DOHH2 (cell line): Measurements from ENCODE around the gene PLXNA2.

Experiments
- H3F3A ChIP-seq: fragments of 200-600 bp; sonication (generic), shearing (Covaris generic); 2 replicates; pipeline ENCODE4 v1.6.0; 2016; ENCODE audit warnings: antibody characterized with exemption, mild to moderate bottlenecking; ENCODE audit not compliant: control insufficient read depth, insufficient read depth
- H3K27ac ChIP-seq: fragments of 200-600 bp; sonication (generic); 2 replicates; pipeline ENCODE4 v1.5.1; 2014; ENCODE audit warnings: low read depth, mild to moderate bottlenecking, low read length, moderate library complexity
- H3K27me3 ChIP-seq: fragments of 200-600 bp; sonication (generic); 2 replicates; pipeline ENCODE4 v1.6.1; 2014; ENCODE audit warnings: mild to moderate bottlenecking, low read length, mixed read lengths; ENCODE audit not compliant: control insufficient read depth
- H3K36me3 ChIP-seq: fragments of 200-600 bp; sonication (generic); 2 replicates; pipeline ENCODE4 v1.6.1; 2014; ENCODE audit warnings: mild to moderate bottlenecking, low read length, moderate library complexity, mixed read lengths; ENCODE audit not compliant: control insufficient read depth
- H3K4me1 ChIP-seq: fragments of 200-600 bp; sonication (generic); 2 replicates; pipeline ENCODE4 v1.6.1; 2014; ENCODE audit warnings: mild to moderate bottlenecking, low read length, mixed read lengths; ENCODE audit not compliant: control insufficient read depth
- H3K4me2 ChIP-seq: fragments of 200-600 bp; sonication (generic); 2 replicates; pipeline ENCODE4 v1.6.0; 2014; ENCODE audit warnings: mild to moderate bottlenecking, low read length, moderate library complexity
- H3K4me3 ChIP-seq: fragments of 200-600 bp; sonication (generic); 2 replicates; pipeline ENCODE4 v1.5.1; 2014; ENCODE audit warnings: mild to moderate bottlenecking, low read length, mixed read lengths
- H3K79me2 ChIP-seq: fragments of 200-600 bp; sonication (generic); 2 replicates; pipeline ENCODE4 v1.6.1; 2014; ENCODE audit warnings: mild to moderate bottlenecking, low read length, mixed read lengths; ENCODE audit not compliant: control insufficient read depth
- H3K9me2 ChIP-seq: fragments of 200-600 bp; sonication (generic); replicated peaks from 2 replicates; pipeline ENCODE4 v1.6.1; 2014; ENCODE audit warnings: mild to moderate bottlenecking, low read length, mixed read lengths; ENCODE audit not compliant: control insufficient read depth
- H3K9me3 ChIP-seq: fragments of 200-600 bp; sonication (generic); 2 replicates; pipeline ENCODE4 v1.6.1; 2014; ENCODE audit warnings: antibody characterized with exemption, low read length, mixed read lengths; ENCODE audit not compliant: control insufficient read depth, insufficient read depth
- H4K20me1 ChIP-seq: fragments of 200-600 bp; sonication (generic); 2 replicates; pipeline ENCODE4 v1.6.0; 2014; ENCODE audit warnings: low read depth, mild to moderate bottlenecking, antibody characterized with exemption, low read length, moderate library complexity; ENCODE audit not compliant: control insufficient read depth, insufficient read depth
- EZH2phosphoT487 ChIP-seq: fragments of 200-600 bp; sonication (generic); IDR thresholded peaks from 2 replicates; pipeline ENCODE4 v1.6.1; 2017; ENCODE audit warnings: borderline replicate concordance, mild to moderate bottlenecking, antibody characterized with exemption, low read length, moderate library complexity, mixed read lengths
- TF ChIP-seq, protein P1 (sequence below): fragments of 200-600 bp; sonication (generic); IDR thresholded peaks from one replicate; pipeline ENCODE4 v1.5.1; 2014; ENCODE audit warnings: antibody characterized with exemption, mild to moderate bottlenecking, low read depth, low read length; ENCODE audit not compliant: poor library complexity, severe bottlenecking

The PLXNA2 gene

DNA sequence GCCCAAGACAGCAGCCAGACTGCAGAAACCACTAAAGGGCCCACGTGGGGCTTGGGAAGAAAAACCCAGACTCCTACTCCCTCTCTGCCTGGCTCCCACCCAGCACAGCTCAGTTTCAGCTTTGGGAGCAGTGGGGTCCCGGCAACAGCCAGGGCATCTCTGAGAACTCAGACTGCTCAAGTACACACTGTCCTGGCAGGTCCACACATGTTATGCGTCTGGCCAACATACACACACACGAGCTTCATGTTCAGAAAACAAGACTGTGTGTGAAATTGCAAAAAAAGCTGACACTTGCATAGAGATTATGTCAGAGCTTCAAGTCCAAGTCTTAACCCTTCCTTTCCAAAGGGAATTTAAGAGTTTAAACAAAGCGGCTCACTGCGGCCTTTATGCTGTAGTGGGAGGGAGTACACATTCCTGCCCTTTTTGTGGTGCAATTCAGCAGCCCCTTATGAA is 196.7 kb downstream of the PLXNA2 start:
- Histone ChIP-seq H3K27ac (no peak overlapping the region), H3K9me3 (no peaks in the 10 kb centered on the region), H4K20me1 (no peaks in the 10 kb centered on the region), H3K9me2 (no peaks in the 10 kb centered on the region), H3K4me2 (no peak overlapping the region), H3K4me1 (no peaks in the 10 kb centered on the region), H3K36me3 (no peaks in the 10 kb centered on the region), H3K79me2 (no peaks in the 10 kb centered on the region), H3K27me3 (no peaks in the 10 kb centered on the region), H3F3A (no peaks in the 10 kb centered on the region), H3K4me3 (no peak overlapping the region)
- no peak for TF ChIP-seq EZH2phosphoT487
- TF ChIP-seq, protein P1, sequence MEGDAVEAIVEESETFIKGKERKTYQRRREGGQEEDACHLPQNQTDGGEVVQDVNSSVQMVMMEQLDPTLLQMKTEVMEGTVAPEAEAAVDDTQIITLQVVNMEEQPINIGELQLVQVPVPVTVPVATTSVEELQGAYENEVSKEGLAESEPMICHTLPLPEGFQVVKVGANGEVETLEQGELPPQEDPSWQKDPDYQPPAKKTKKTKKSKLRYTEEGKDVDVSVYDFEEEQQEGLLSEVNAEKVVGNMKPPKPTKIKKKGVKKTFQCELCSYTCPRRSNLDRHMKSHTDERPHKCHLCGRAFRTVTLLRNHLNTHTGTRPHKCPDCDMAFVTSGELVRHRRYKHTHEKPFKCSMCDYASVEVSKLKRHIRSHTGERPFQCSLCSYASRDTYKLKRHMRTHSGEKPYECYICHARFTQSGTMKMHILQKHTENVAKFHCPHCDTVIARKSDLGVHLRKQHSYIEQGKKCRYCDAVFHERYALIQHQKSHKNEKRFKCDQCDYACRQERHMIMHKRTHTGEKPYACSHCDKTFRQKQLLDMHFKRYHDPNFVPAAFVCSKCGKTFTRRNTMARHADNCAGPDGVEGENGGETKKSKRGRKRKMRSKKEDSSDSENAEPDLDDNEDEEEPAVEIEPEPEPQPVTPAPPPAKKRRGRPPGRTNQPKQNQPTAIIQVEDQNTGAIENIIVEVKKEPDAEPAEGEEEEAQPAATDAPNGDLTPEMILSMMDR = no peak

DNA sequence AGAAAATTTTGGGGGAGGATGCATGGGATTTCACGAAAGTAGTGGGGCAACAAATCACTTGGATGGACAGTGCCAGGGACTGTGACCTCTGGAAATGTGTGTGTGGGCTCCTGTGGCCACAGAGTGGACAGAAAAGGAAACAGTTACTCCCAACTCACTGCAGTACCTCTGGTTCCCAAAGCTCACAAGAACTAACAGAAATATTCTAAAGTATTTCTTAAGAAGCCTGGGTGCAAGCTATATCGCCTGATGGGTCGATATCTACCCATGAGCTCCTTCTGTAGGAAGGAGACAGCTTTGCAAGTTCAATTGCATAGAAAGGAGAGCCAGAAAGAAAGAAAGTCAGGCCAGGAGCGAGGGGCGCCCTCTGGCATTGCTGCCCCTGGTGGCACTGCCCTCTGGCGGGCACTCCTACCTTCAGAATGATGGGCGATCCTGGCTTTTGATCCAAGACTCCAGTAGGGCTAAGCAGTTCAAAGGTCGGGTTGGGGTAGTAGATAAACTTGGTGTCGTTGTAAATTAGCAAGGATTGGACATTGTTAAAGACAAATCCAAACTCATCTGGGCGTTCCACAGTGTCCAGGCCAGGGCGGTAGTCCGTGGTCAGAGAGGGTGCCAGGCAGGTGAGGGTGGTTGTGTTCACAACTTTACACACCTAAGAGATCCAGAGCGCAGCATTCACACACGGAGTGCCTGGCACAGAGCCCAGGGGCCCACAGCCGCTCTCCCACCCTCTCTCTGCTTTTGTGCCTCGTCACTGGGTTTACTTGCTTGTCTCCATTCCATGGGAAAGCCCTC is 198.5 kb downstream of the PLXNA2 start:
- H3F3A ChIP-seq = no peaks in the 10 kb centered on the region
- no peak overlapping the region for H3K4me2 ChIP-seq
- H3K4me1 ChIP-seq = no peaks in the 10 kb centered on the region
- H3K4me3 ChIP-seq = no peak overlapping the region
- TF ChIP-seq, protein P1 = no peak
- H3K27ac ChIP-seq = no peak overlapping the region
- H3K9me3 ChIP-seq = no peaks in the 10 kb centered on the region
- H3K27me3 ChIP-seq = no peaks in the 10 kb centered on the region
- H3K9me2 ChIP-seq = no peaks in the 10 kb centered on the region
- H3K79me2 ChIP-seq = no peaks in the 10 kb centered on the region
- no peaks in the 10 kb centered on the region for H4K20me1 ChIP-seq
- no peaks in the 10 kb centered on the region for H3K36me3 ChIP-seq

GRCh38 chr1:208044589-208045462 is 199.4 kb downstream of the PLXNA2 start:
- Histone ChIP-seq H3F3A (no peaks in the 10 kb centered on the region), H3K9me2 (no peaks in the 10 kb centered on the region), H3K79me2 (no peaks in the 10 kb centered on the region), H4K20me1 (no peaks in the 10 kb centered on the region), H3K27me3 (no peaks in the 10 kb centered on the region), H3K36me3 (no peaks in the 10 kb centered on the region), H3K4me3 (no peak overlapping the region), H3K27ac (no peak overlapping the region), H3K4me2 (no peak overlapping the region), H3K9me3 (no peaks in the 10 kb centered on the region), H3K4me1 (no peaks in the 10 kb centered on the region)
- TF ChIP-seq EZH2phosphoT487 = no peak
- TF ChIP-seq, protein P1 = no peak
